ENCODE data around the gene CLASP1. TPM values are rescaled to one million over a fixed set of nuclear protein-coding genes. Genes with fewer than 3 reads are reported as not detected.

The CLASP1 gene
- polyA plus RNA-seq, 1 donor from 2014 or later: 16.0 TPM

DNA sequence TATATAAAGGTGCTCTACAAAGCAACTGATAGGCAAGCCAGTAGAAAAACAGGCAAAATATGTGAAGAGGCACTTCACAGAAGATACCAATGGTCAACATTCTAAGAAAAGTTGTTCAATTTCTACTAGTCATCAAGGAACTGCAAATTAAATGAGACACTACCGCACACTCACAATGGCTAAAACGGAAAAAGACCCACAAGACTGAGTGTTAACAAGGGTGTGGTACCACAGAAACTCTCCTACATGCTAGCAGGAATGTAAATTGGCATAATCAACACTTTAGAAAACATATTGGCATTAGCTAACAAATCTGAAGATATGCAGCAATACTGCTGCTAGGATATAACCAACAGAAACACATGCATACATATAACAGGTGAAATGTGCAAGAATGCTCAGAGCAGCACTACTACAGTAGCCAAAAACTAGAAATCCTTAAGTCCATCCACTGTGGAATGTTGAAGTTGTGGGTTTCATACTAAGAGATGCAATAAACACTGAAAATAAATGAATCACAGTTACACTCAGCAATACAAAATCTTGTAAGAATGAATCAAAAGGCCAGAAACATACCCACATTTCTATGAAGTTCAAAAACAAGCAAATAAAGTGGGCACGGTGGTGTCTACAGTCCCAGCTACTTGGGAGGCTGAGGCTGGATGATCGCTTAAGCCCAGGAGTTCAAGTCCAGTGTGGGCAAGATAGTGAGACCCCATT, 109.4 kb downstream of the CLASP1 start:
- Mint-ChIP-seq H3K27me3 (no peaks in the 10 kb centered on the region), H3K4me3 (no peak overlapping the region), H3K36me3 (peaks cover 1% of the 10 kb centered on the region), H3K27ac (peak overlapping the region in 1 of 3 donors; percentile 52), H3K4me1 (peaks cover 21 to 25% (median 22%) of the 10 kb centered on the region in 3 donors), H3K9me3 (no peaks in the 10 kb centered on the region)

DNA sequence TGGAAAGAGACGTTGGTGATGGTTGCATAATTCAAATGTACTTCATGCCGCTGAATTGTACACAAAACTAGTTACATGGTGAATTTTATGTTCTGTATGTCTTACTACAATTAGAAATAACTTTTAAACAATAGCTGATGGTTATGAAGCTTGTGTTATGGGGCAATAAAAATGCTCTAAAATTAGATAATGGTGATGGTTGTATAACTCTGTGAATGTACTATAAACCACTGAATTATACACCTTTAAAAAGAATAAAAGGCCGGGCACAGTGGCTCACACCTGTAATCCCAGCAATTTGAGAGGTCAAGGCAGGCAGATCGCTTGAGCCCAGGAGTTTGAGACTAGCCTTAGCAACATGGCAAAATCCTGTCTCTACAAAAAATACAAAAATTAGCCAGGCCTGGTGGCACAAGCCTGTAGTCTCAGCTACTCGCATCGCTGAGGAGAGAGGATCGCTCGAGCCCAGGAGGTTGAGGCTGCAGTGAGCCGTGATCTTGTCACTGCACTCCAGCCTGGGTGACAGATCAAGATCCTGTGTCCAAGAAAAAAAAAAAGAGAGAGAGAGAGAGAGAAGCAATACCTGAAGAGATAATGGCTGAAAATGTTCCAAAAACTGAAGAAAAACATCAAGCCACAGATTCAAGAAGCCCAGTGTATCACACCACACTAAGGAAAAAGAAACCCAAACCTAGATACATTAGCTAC, 112.3 kb downstream of the CLASP1 start:
- H3K36me3 Mint-ChIP-seq: no peaks in the 10 kb centered on the region
- H3K9me3 Mint-ChIP-seq: no peaks in the 10 kb centered on the region
- H3K4me3 Mint-ChIP-seq: peak overlapping the region in 1 of 4 donors; percentile 1
- no peaks in the 10 kb centered on the region for H3K27me3 Mint-ChIP-seq
- H3K27ac Mint-ChIP-seq: no peak overlapping the region
- peaks cover 25 to 28% (median 26%) of the 10 kb centered on the region in 3 donors for H3K4me1 Mint-ChIP-seq

DNA sequence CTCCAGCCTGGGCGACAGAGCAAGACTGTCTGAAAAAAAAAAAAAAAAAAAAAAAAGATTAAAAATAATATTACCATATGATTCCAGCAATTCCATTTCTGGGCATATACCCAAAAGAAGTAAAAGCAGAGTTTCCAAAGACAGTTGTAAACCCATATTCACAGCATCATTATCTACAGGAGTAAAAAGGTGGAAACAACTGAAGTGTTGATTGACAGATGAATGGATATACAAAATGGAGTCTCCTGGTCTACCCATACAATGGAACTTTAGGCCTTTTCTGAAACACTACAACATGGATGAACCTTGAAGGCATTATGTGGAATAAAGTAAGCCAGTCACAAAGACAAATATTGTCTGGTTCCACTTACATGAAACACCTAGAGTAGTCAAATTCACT, 112.9 kb downstream of the CLASP1 start:
- Mint-ChIP-seq H3K4me3 (peak overlapping the region in 1 of 4 donors; percentile 1), H3K27me3 (no peaks in the 10 kb centered on the region), H3K9me3 (no peaks in the 10 kb centered on the region), H3K36me3 (no peaks in the 10 kb centered on the region), H3K4me1 (peaks cover 27 to 29% (median 28%) of the 10 kb centered on the region in 3 donors), H3K27ac (no peak overlapping the region)

DNA sequence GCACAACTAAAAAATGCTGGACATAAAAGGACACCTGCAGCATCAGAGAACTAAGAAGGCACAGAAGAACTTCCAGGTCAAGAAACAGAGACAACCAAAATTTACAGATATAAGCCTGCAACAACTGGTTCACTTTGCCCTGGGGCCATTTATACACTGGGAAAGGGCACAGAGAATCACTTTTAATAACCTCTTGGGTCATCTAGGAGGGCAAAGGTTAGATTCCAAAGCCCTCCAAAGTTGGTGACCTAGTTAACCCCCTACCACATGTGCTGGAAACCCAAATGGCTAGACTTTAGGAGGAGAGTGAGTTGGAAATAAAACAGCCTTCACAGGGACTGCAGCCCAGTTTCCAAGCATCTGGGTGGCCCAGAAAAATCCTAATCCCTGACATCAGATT, 115.3 kb downstream of the CLASP1 start:
- peaks cover 24 to 30% (median 29%) of the 10 kb centered on the region in 3 donors for H3K4me1 Mint-ChIP-seq
- no peak overlapping the region for H3K27ac Mint-ChIP-seq
- peak overlapping the region in 1 of 4 donors; percentile 18 for H3K4me3 Mint-ChIP-seq
- H3K27me3 Mint-ChIP-seq: no peaks in the 10 kb centered on the region
- H3K9me3 Mint-ChIP-seq: peaks cover 0 to 1% (median 0%) of the 10 kb centered on the region in 3 donors
- H3K36me3 Mint-ChIP-seq: no peaks in the 10 kb centered on the region

DNA sequence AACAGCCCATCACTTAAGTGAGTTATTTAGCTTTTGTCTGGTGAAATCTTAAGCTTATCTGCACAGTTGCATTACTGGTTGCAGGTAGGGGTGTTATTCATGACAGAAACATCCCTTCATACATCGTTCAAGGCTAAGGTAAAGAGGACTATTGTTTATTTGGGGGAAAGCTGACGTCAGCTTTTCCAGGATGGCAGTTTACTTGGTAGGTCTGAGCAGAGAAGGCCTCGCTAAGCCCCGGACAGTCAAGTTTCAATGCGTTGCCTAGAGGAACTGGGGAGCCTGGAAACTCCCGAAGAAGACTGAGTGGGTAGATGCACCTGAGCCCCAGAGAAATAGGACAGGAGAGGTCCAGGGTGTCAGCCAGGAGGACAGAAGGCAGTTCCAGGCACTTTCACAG, 116.4 kb downstream of the CLASP1 start:
- Mint-ChIP-seq H3K4me1 (peaks cover 30 to 36% (median 35%) of the 10 kb centered on the region in 3 donors), H3K36me3 (no peaks in the 10 kb centered on the region), H3K27me3 (no peaks in the 10 kb centered on the region), H3K4me3 (peak overlapping the region in 1 of 4 donors; percentile 18), H3K9me3 (peaks cover 0 to 1% (median 0%) of the 10 kb centered on the region in 3 donors), H3K27ac (peak overlapping the region in 2 of 3 donors; percentile 11 to 71)

DNA sequence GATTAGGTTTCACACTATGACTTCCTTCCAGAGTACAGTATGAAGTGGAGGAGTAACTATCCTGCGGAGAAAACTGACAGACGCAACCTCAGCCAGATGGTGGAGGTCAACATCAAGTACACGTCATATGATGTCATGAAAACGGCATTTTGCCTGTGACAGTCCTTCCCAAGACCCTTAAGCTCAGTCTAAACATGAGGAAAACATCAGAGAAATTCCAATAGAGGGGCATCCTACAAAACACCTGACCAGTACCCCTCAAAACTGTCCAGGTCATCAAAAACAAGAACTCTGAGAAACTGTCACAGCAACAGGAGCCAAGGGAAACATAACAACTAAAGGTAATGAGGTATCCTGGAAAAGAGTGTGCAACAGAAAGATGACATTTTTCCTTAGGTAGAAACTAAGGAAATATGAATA, 116.9 kb downstream of the CLASP1 start:
- peak overlapping the region in 2 of 4 donors; percentile 30 to 89 for H3K4me3 Mint-ChIP-seq
- H3K27me3 Mint-ChIP-seq: no peaks in the 10 kb centered on the region
- no peaks in the 10 kb centered on the region for H3K36me3 Mint-ChIP-seq
- peaks cover 30 to 35% (median 32%) of the 10 kb centered on the region in 3 donors for H3K4me1 Mint-ChIP-seq
- H3K27ac Mint-ChIP-seq: peak overlapping the region in 1 of 3 donors; percentile 44
- peaks cover 0 to 1% (median 0%) of the 10 kb centered on the region in 3 donors for H3K9me3 Mint-ChIP-seq

DNA sequence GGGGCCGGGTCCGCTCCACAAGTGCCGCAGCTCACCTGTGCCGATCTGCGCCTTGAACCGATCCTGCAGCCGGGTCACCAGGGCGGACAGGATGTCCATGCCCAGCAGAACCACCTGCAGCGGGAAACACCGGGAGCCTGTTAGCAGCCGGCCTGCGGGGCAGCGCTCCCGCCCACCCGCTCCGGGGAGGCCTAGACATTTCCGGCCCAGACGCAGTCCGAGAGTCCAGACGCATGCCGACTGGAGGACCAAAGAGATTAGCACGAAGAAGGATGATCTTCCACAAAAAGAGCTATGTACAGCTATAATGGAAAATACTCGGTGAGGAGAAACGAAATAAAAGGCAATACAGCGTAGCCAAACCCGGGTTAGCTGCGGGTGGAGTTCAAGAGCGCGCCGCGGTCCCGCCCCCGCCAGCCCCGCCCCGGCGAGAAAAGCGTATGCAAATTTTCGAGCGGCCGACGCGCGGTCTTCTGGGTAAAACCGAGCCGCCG, 119.0 kb downstream of the CLASP1 start:
- H3K36me3 Mint-ChIP-seq: no peaks in the 10 kb centered on the region

DNA sequence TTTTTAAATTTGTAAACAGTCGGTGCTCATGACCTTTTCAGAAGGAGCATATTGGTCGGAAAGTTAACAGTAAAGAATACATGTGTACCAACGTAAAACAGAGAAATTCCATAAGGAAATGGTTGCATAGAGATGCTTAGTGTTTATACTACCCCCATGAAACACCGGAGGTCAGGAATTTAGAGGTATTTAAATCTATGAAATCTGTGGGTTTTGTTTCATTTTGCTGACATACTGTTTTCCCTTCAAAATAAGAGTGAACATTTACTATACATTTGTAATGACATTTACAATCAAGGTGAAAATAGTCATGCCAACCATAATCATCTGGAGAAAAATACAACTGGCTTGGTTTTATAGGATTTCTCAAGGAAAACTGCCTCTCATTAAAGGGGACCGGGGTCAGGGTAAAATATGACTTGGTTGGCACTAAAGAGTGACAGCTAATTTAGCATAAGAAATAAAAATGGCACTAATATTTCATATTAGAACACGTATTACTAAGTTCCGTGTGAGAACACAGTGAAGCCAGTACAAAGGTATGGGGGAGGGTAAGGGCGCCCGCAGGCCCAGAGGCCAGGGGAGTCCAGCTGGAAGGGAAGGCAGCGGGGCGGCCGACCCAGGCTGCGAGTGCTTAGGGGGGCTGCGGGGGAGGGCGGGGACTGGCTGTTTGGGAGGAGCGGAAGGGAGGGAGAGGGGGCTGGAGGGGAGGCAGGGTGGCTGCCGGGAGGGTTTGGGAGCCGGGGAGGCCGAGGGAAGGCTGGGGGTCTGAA, 119.6 kb downstream of the CLASP1 start:
- no peaks in the 10 kb centered on the region for H3K36me3 Mint-ChIP-seq
- H3K4me3 Mint-ChIP-seq: peak overlapping the region; percentile 89 to 99 (median 97)
- H3K27me3 Mint-ChIP-seq: no peaks in the 10 kb centered on the region
- H3K4me1 Mint-ChIP-seq: peaks cover 23 to 26% (median 24%) of the 10 kb centered on the region in 3 donors
- peaks cover 0 to 1% (median 0%) of the 10 kb centered on the region in 3 donors for H3K9me3 Mint-ChIP-seq
- H3K27ac Mint-ChIP-seq: peak overlapping the region; percentile 94 to 100 (median 100)

More for the DNA sequence above, 119.0 kb downstream of the CLASP1 start:
- H3K4me3 Mint-ChIP-seq: peak overlapping the region; percentile 89 to 99 (median 97)
- H3K27me3 Mint-ChIP-seq: no peaks in the 10 kb centered on the region
- H3K4me1 Mint-ChIP-seq: peaks cover 23 to 28% (median 25%) of the 10 kb centered on the region in 3 donors
- peak overlapping the region; percentile 94 to 100 (median 100) for H3K27ac Mint-ChIP-seq
- H3K9me3 Mint-ChIP-seq: peaks cover 0 to 1% (median 0%) of the 10 kb centered on the region in 3 donors

DNA sequence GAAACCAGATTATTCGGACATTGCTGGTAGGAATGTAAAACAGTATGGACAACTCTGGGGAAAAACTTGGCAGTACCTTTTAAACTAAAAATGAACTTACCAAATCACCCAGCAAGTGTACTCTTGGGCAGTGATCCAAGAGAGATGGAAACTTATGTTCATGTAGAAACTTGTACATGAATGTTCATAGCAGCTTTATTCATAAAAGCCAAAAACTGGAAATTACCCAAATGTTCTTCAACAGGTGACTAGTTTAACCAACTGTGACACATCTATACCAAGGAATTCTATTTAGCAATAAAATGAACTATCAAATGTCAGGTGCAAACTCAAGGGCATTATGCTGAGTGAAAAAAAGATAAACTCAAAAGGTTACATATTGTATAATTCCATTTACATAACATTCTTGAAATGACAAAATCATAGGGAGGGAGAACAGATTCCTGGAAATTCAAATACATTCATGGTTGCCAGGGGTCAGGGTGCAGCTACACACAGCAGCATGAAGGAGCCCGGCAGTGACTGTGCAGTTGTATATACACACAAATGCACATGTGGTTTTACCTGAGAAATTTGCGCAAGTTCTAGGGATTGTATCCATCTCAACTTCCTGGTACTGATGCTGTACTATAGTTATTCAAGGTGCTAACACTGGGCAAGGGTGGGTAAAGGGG, 122.1 kb downstream of the CLASP1 start:
- Mint-ChIP-seq H3K9me3 (peaks cover 0 to 1% (median 0%) of the 10 kb centered on the region in 3 donors), H3K4me1 (peaks cover 16 to 19% (median 19%) of the 10 kb centered on the region in 3 donors), H3K27ac (peak overlapping the region in 1 of 3 donors; percentile 10), H3K36me3 (no peaks in the 10 kb centered on the region), H3K4me3 (peak overlapping the region in 1 of 4 donors; percentile 89), H3K27me3 (no peaks in the 10 kb centered on the region)

DNA sequence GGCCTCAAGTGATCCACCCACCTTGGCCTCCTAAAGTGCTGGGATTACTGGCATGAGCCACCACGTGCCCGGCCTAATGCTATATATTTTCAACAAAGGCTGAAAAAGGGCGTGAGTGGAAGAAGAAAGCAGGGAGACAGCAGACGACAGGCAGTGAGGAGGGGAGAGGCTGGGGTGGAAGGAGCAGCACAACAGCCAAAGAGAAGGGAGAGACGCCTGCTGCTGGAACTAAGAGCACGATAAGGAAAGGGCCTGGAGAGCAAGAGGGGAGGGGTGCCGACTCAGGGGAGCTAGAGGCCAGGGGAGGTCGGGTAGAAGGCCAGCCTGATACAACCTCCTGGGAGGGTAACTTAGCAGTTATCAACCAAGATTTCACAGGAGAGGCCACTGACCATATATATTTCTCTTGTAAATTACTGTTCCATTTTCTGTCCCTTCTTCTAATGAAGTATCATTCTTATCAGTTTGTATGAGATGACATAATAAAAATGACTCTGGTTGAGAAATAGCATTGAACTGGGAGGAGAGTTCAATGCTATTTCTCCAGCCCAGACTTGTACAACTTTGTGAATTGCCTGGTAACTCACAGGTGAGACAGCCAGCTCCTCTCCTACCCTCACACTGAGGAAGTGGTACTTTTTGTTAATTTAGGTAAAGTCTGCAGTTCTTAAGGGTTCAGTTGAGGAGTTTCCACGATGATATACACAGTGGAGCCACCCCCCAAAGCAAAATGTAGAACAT, 124.4 kb downstream of the CLASP1 start:
- peaks cover 9 to 14% (median 13%) of the 10 kb centered on the region in 3 donors for H3K4me1 Mint-ChIP-seq
- H3K9me3 Mint-ChIP-seq: no peaks in the 10 kb centered on the region
- no peak overlapping the region for H3K27ac Mint-ChIP-seq

DNA sequence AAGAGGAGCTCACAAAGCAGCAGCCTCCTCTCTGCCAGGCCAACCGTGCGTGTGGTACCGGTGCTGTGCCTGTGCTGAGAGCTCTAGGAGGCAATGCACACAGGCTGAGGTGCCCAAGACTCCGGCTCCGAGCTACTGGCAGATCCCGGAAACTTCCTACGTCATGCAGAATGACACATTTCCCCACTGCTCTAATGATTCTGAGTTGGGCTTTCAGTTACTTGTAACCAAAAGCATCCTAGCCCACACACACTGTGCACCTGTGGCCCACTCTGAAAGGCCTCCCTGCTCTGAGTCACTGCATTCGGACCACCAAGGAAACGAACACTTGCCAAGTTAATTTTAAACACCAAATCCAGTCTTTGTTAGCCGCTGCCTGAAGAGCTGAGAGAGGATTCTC, 127.9 kb downstream of the CLASP1 start:
- Mint-ChIP-seq H3K9me3 (no peaks in the 10 kb centered on the region), H3K27ac (no peak overlapping the region), H3K4me3 (no peak overlapping the region), H3K27me3 (no peaks in the 10 kb centered on the region), H3K4me1 (peaks cover 0 to 3% (median 0%) of the 10 kb centered on the region in 3 donors), H3K36me3 (peaks cover 9% of the 10 kb centered on the region)

More for the DNA sequence above, 124.4 kb downstream of the CLASP1 start:
- Mint-ChIP-seq H3K4me3 (peak overlapping the region in 1 of 4 donors; percentile 17), H3K27me3 (no peaks in the 10 kb centered on the region), H3K36me3 (peaks cover 5% of the 10 kb centered on the region)

DNA sequence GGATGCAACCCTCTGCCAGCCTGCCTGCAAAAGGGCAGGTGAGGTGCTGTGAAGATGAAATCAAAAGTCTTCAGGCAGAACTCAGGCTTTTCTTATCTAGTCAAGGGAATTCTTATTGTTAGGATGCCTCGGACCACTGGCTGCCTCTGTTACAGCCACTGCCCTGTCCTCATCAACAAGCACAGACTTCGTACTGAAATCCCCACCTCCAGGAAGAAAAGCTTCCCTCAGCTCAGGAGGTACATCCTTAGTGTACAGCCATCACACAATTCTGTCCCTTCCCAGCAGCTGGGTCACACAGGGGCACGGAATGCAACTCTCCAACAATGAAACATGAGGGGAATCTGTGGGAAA, 128.6 kb downstream of the CLASP1 start:
- peak overlapping the region in 1 of 4 donors; percentile 54 for H3K4me3 Mint-ChIP-seq
- H3K9me3 Mint-ChIP-seq: no peaks in the 10 kb centered on the region
- H3K4me1 Mint-ChIP-seq: peaks cover 0 to 3% (median 0%) of the 10 kb centered on the region in 3 donors
- peaks cover 11% of the 10 kb centered on the region for H3K36me3 Mint-ChIP-seq
- H3K27me3 Mint-ChIP-seq: no peaks in the 10 kb centered on the region
- no peak overlapping the region for H3K27ac Mint-ChIP-seq

DNA sequence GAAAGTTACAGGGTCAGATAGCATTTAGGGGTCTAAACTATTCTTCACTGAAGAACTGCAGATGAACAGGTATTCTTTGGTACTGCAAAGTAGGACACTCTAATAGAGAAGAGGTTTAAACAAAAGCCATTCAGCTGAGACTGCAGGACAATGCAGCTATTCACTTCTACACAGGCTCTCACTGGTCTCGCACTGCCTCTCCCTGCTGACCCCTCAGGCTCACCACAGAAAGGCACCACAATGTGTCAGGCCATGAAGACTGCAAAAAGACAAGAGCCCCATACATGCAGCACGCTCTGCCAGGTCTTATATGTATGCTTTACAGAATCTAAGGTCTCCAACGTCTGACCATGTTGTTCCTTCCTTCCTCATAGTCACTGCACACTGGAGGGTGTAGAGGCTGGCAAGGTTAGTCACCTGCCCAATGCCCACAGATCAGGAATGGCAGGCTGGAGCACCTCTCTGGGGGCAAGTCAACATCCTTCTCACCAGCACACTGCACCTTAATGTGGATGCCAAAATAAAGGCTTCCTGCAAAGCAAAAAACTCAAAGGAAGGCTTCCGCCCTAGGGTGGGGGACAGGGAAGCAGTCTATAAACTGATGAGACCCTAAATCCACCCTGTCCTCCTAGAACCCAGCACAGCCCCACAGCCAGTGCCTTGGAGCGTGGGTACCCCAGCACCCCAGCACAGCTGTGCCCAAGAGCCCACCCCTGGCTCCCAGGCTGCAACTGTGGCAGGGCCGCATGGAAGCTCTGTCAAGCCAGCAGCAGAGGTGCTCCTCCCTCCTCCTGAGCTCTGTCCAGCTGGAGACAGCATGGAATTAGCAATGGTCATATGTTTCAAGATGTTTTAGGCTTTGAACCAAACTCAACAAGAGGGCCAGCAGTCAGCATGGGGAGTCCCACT, 129.3 kb downstream of the CLASP1 start:
- H3K9me3 Mint-ChIP-seq: no peaks in the 10 kb centered on the region
- H3K36me3 Mint-ChIP-seq: peaks cover 11% of the 10 kb centered on the region
- no peak overlapping the region for H3K27ac Mint-ChIP-seq

More for the DNA sequence above, 129.3 kb downstream of the CLASP1 start:
- Mint-ChIP-seq H3K27me3 (no peaks in the 10 kb centered on the region), H3K4me1 (peaks cover 0 to 3% (median 0%) of the 10 kb centered on the region in 3 donors), H3K4me3 (peak overlapping the region in 1 of 4 donors; percentile 54)
